Epidermal melanocyte (primary cell): Measurements from ENCODE around the gene KCNK7.
A peak's percentile ranks its signal among the peaks of the same experiment; 100 is the strongest.

Experiments
- DNase-seq: peaks from one replicate; pipeline ENCODE4 v3.0.0; 2011; ENCODE audit warnings: low spot score; ENCODE audit not compliant: insufficient read length

The KCNK7 gene

GRCh38 chr11:65558930-65559509 lies 36.6 kb downstream of the KCNK7 start:
- no peak for DNase-seq

- peak; percentile 94 for DNase-seq
Observed at GRCh38 chr11:65558002-65558929, 37.3 kb downstream of the KCNK7 start, which contains the start of gene LTBP3. Gene LTBP3 (minus strand): TSS chr11:65558359. CDS start chr11:65557959, 400 bp downstream.

GRCh38 chr11:65557280-65558001 lies 38.2 kb downstream of the KCNK7 start:
- no peak for DNase-seq

- no peak for DNase-seq
Observed at GRCh38 chr11:65556470-65557279, 38.9 kb downstream of the KCNK7 start.

GRCh38 chr11:65555693-65556231 lies 39.8 kb downstream of the KCNK7 start:
- no peak for DNase-seq

GRCh38 chr11:65554842-65555430 lies 40.7 kb downstream of the KCNK7 start:
- DNase-seq = no peak

- no peak for DNase-seq
Observed at GRCh38 chr11:65554057-65554818, 41.4 kb downstream of the KCNK7 start.

- no peak for DNase-seq
Observed at GRCh38 chr11:65553301-65554001, 42.1 kb downstream of the KCNK7 start.

- DNase-seq = no peak
Observed at GRCh38 chr11:65552388-65552951, 43.1 kb downstream of the KCNK7 start.

GRCh38 chr11:65551572-65552387 lies 43.8 kb downstream of the KCNK7 start:
- no peak for DNase-seq

GRCh38 chr11:65549096-65549495 lies 46.5 kb downstream of the KCNK7 start:
- DNase-seq = no peak

- DNase-seq = no peak
Observed at GRCh38 chr11:65548395-65548794, 47.2 kb downstream of the KCNK7 start.

GRCh38 chr11:65547446-65548125 lies 48.0 kb downstream of the KCNK7 start:
- no peak for DNase-seq

GRCh38 chr11:65546217-65546958 lies 49.2 kb downstream of the KCNK7 start:
- DNase-seq = peak; percentile 55

- no peak for DNase-seq
Observed at GRCh38 chr11:65545853-65546216, 49.8 kb downstream of the KCNK7 start.
